ENCODE data around the gene SPAG6. TPM values are rescaled to one million over a fixed set of nuclear protein-coding genes. Genes with fewer than 3 reads are reported as not detected.

SPAG6 gene
- total and polyA plus RNA-seq, 10 donors: 0.11 TPM; not detected in 9

GRCh38 chr10:22379059-22379458, 33.8 kb downstream of the SPAG6 start:
- 65 to 78% (median 70%) methylated on average over 3 of the region's 3 CpGs for WGBS, 5 donors
- TF ChIP-seq POLR2A (IDR thresholded peaks at IDR 0.05) (no peak), CTCF (IDR thresholded peaks at IDR 0.05 in 8 of 11, conservative IDR thresholded peaks at IDR 0.05 in 3 of 11) (no peak), POLR2AphosphoS5 (IDR thresholded peaks at IDR 0.05) (no peak)
- Histone ChIP-seq H3K27me3 (replicated peaks in 1 of 7) (no peaks in the 10 kb centered on the region), H3K9me3 (no peaks in the 10 kb centered on the region), H3K4me3 (no peak overlapping the region), H3K36me3 (no peaks in the 10 kb centered on the region), H3K4me1 (no peaks in the 10 kb centered on the region), H3K27ac (no peak overlapping the region)
- DNase-seq: no peak
- intact Hi-C loops (cut with DNase I; ENCODE audit: low total_unique reads): no loop called here

- no peak for TF ChIP-seq CTCF (IDR thresholded peaks at IDR 0.05 in 8 of 11, conservative IDR thresholded peaks at IDR 0.05 in 3 of 11)
- no peak for TF ChIP-seq POLR2AphosphoS5 (IDR thresholded peaks at IDR 0.05)
- TF ChIP-seq POLR2A (IDR thresholded peaks at IDR 0.05): no peak
- Histone ChIP-seq H3K36me3 (no peaks in the 10 kb centered on the region), H3K4me1 (no peaks in the 10 kb centered on the region), H3K27ac (no peak overlapping the region), H3K27me3 (replicated peaks in 1 of 7) (no peaks in the 10 kb centered on the region), H3K9me3 (no peaks in the 10 kb centered on the region), H3K4me3 (no peak overlapping the region)
- DNase-seq: no peak
- WGBS, 5 donors: 77 to 93% (median 88%) methylated on average over 4 of the region's 4 CpGs
- intact Hi-C loops (cut with DNase I; ENCODE audit: low total_unique reads): no loop called here
Measured at GRCh38 chr10:22381262-22381661, 36.0 kb downstream of the SPAG6 start.

- intact Hi-C loops (cut with DNase I; ENCODE audit: low total_unique reads): no loop called here
- DNase-seq: no peak
- no peaks in the 10 kb centered on the region for H3K36me3 ChIP-seq
- TF ChIP-seq POLR2A (IDR thresholded peaks at IDR 0.05) (no peak), POLR2AphosphoS5 (IDR thresholded peaks at IDR 0.05) (no peak), CTCF (IDR thresholded peaks at IDR 0.05 in 8 of 11, conservative IDR thresholded peaks at IDR 0.05 in 3 of 11) (no peak)
- whole genome bisulfite sequencing, 5 donors: 73 to 87% (median 79%) methylated on average over 1 of the region's 1 CpG
- H3K27me3 ChIP-seq (replicated peaks in 1 of 7): no peaks in the 10 kb centered on the region
- no peaks in the 10 kb centered on the region for H3K4me1 ChIP-seq
- no peaks in the 10 kb centered on the region for H3K9me3 ChIP-seq
- H3K27ac ChIP-seq: no peak overlapping the region
- H3K4me3 ChIP-seq: no peak overlapping the region
Measured at GRCh38 chr10:22386503-22386902, 41.2 kb downstream of the SPAG6 start.

- no peaks in the 10 kb centered on the region for H3K27me3 ChIP-seq (replicated peaks in 1 of 7)
- DNase-seq: no peak
- no peak overlapping the region for H3K27ac ChIP-seq
- no peaks in the 10 kb centered on the region for H3K36me3 ChIP-seq
- H3K4me1 ChIP-seq: no peaks in the 10 kb centered on the region
- intact Hi-C loops (cut with DNase I; ENCODE audit: low total_unique reads): no loop called here
- 78 to 93% (median 84%) methylated on average over 6 of the region's 6 CpGs for WGBS, 5 donors
- H3K4me3 ChIP-seq: no peak overlapping the region
- H3K9me3 ChIP-seq: no peaks in the 10 kb centered on the region
- no peak for TF ChIP-seq POLR2A (IDR thresholded peaks at IDR 0.05)
- no peak for TF ChIP-seq CTCF (IDR thresholded peaks at IDR 0.05 in 8 of 11, conservative IDR thresholded peaks at IDR 0.05 in 3 of 11)
- no peak for TF ChIP-seq POLR2AphosphoS5 (IDR thresholded peaks at IDR 0.05)
Measured at GRCh38 chr10:22389856-22390589, 44.7 kb downstream of the SPAG6 start.

Measured in spleen (tissue), 11 donors.